ENCODE measurements around the gene IRAK4. TPM values are rescaled to one million over a fixed set of nuclear protein-coding genes. Genes with fewer than 3 reads are reported as not detected.

The IRAK4 gene
- polyA plus RNA-seq, 2 of the 4 experiments (the other 2 are of a cell fraction), result 7.1 to 18.4 TPM

DNA sequence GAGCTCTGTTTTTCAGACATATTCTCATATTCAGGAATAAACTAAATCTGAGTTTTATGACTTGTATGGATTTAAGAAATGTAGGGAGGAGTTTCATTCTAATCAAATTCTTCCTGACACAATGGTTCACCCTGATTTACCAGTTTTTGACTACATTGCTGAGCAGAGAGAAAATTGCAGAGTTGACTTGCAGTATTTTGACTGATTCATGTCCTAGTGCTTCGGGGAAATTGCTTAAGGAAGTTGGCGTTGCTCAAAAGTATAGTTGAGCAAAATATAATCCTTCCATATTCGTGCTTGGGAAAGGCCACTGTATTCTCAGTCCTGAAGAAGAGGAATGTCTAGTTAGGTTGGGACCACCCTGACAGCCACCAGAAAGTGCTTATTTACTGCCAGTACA, 48.6 kb downstream of the IRAK4 start:
- Histone ChIP-seq H3K4me1 (peaks cover 22% of the 10 kb centered on the region; the same call in 2 of the 3 replicates), H3K9me3 (no peaks in the 10 kb centered on the region), H3K27ac (no peak overlapping the region), H3K4me3 (no peak overlapping the region), H3K4me2 (peak overlapping the region; percentile 93; the same call in 2 of the 3 replicates)
- WGBS (ENCODE audit: missing lambda C conversion rate), result 88% methylated on average over 3 of the region's 3 CpGs
- ChIA-PET CTCF (interaction anchor here (3.7 kb wide), 1 partner anchor 75 kb away, joined by 14 read pairs; no protein-coding TSS in a partner anchor), POLR2A (interaction anchor here (2.6 to 2.8 kb wide), 2 partner anchors 10 to 27 kb away, joined by 14 to 34 read pairs; partner anchors contain the start of gene TMEM117)
- FAIRE-seq (no peak), DNase-seq (ENCODE audit: low read depth in 1 of 2, low spot score in 1 of 2) (no peak), ATAC-seq (no peak)
- TF ChIP-seq NPAS2 (CRISPR knock-in tag; IDR thresholded peaks at IDR 0.05; ENCODE audit: borderline replicate concordance) (no peak), JUN (IDR thresholded peaks at IDR 0.05) (no peak), ATOH8 (CRISPR knock-in tag; IDR thresholded peaks at IDR 0.05; ENCODE audit: low read depth) (no peak), POLR2AphosphoS2 (conservative IDR thresholded peaks at IDR 0.05; ENCODE audit: low read length) (no peak), ZSCAN20 (CRISPR knock-in tag; IDR thresholded peaks at IDR 0.05) (no peak), CTCF (IDR thresholded peaks at IDR 0.05) (no peak), SMC3 (IDR thresholded peaks at IDR 0.05) (no peak)

DNA sequence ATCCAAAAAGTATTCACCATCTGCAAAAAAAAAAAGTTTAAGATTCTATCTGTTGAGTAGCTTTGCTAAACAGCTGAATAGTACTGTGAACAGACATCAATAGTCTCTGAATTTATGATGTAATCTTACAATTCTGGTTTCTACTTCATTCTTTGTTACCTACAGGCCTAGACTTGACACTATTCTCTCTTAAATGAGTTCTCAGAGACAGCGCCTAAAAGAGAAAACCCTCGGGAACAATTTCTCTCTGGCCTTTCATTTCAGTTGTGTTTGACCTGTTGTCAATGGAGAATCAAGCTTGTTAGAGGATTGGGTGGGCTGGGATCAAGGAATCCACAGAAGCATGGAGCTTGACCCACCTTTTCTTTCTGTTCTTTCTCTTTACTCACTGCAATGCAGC, 53.3 kb downstream of the IRAK4 start:
- H3K27ac ChIP-seq, result no peak overlapping the region
- TF ChIP-seq CEBPB (IDR thresholded peaks at IDR 0.05) (no peak), PBX3 (IDR thresholded peaks at IDR 0.05) (no peak)
- no peak overlapping the region for H3K4me3 ChIP-seq
- H3K9me3 ChIP-seq, result no peaks in the 10 kb centered on the region
- ATAC-seq (no peak), DNase-seq (ENCODE audit: low read depth in 1 of 2, low spot score in 1 of 2) (no peak), FAIRE-seq (no peak)
- 68% methylated on average over 2 of the region's 2 CpGs for WGBS (ENCODE audit: missing lambda C conversion rate)
- ChIA-PET CTCF (interaction anchor here (0.7 kb wide), 1 partner anchor 17 kb away, joined by 3 read pairs; no protein-coding TSS in a partner anchor), POLR2A (no interaction called here)
- peaks cover under 1% of the 10 kb centered on the region; the same call in 2 of the 3 replicates for H3K4me1 ChIP-seq
- no peak overlapping the region for H3K4me2 ChIP-seq

GRCh38 chr12:43812926-43813325, 54.2 kb downstream of the IRAK4 start:
- no peak overlapping the region for H3K27ac ChIP-seq
- FAIRE-seq, result no peak
- POLR2A ChIA-PET, result interaction anchor here (0.6 kb wide), 1 partner anchor 64 kb away, joined by 4 read pairs; no protein-coding TSS in a partner anchor

More at GRCh38 chr12:43812926-43813325, 54.2 kb downstream of the IRAK4 start:
- Histone ChIP-seq H3K9me3 (no peaks in the 10 kb centered on the region), H3K4me1 (no peaks in the 10 kb centered on the region), H3K4me3 (no peak overlapping the region), H3K4me2 (no peak overlapping the region)
- DNase-seq (ENCODE audit: low read depth in 1 of 2, low spot score in 1 of 2) (no peak), ATAC-seq (no peak)
- 95% methylated on average over 4 of the region's 4 CpGs for WGBS (ENCODE audit: missing lambda C conversion rate)
- TF ChIP-seq EHF (CRISPR knock-in tag; IDR thresholded peaks at IDR 0.05), result no peak
- TF ChIP-seq JUNB (IDR thresholded peaks at IDR 0.05), result no peak
- no peak for TF ChIP-seq CEBPB (IDR thresholded peaks at IDR 0.05)
- no peak for TF ChIP-seq RFX5 (IDR thresholded peaks at IDR 0.05)
- no peak for TF ChIP-seq CTCF (IDR thresholded peaks at IDR 0.05)
- TF ChIP-seq HDAC2 (IDR thresholded peaks at IDR 0.05), result no peak
- TF ChIP-seq HOXB13 (CRISPR knock-in tag; IDR thresholded peaks at IDR 0.05; ENCODE audit: low read depth), result no peak
- TF ChIP-seq EHMT2 (IDR thresholded peaks at IDR 0.05; ENCODE audit: low read depth), result no peak
- TF ChIP-seq FOXS1 (CRISPR knock-in tag; IDR thresholded peaks at IDR 0.05), result no peak
- TF ChIP-seq KDM5A (IDR thresholded peaks at IDR 0.05), result no peak
- TF ChIP-seq GATA3 (IDR thresholded peaks at IDR 0.05; ENCODE audit: borderline replicate concordance), result no peak
- no peak for TF ChIP-seq NPAS2 (CRISPR knock-in tag; IDR thresholded peaks at IDR 0.05; ENCODE audit: borderline replicate concordance)
- TF ChIP-seq EP300 (IDR thresholded peaks at IDR 0.05), result no peak
- TF ChIP-seq TP53 (CRISPR knock-in tag; IDR thresholded peaks at IDR 0.05), result no peak
- no peak for TF ChIP-seq SREBF2 (IDR thresholded peaks at IDR 0.05)
- no peak for TF ChIP-seq NR3C1 (IDR thresholded peaks at IDR 0.05)
- TF ChIP-seq HMGXB4 (CRISPR knock-in tag; IDR thresholded peaks at IDR 0.05; ENCODE audit: borderline replicate concordance), result no peak
- CTCF ChIA-PET, result no interaction called here

Measured in A549 (cell line).